ENCODE measurements around the gene HIPK1. TPM values are rescaled to one million over a fixed set of nuclear protein-coding genes. Genes with fewer than 3 reads are reported as not detected.

HIPK1 gene
- total and polyA plus RNA-seq, 10 of the 15 experiments (the other 5 are each of a cell fraction or from before 2014, with no cell fraction given), result 4.2 to 33.9 (median 11.4) TPM

GRCh38 chr1:113940365-113941244 is 11.5 kb downstream of the HIPK1 start (continued):
- TF ChIP-seq RUNX3 (IDR thresholded peaks at IDR 0.05; ENCODE audit: low read length) (peak; percentile 98), ZSCAN29 (IDR thresholded peaks at IDR 0.05) (no peak), NKRF (conservative IDR thresholded peaks at IDR 0.05) (no peak), BCLAF1 (IDR thresholded peaks at IDR 0.05) (no peak), CHD1 (IDR thresholded peaks at IDR 0.05; ENCODE audit: low read depth, low read length) (no peak), SUZ12 (IDR thresholded peaks at IDR 0.05; ENCODE audit: unreplicated experiment) (no peak), NBN (IDR thresholded peaks at IDR 0.05) (no peak), ZNF217 (IDR thresholded peaks at IDR 0.05) (no peak), SREBF2 (IDR thresholded peaks at IDR 0.05; ENCODE audit: low read length) (no peak), ATF7 (IDR thresholded peaks at IDR 0.05; ENCODE audit: low read depth) (no peak), ZZZ3 (IDR thresholded peaks at IDR 0.05; ENCODE audit: control insufficient read depth, insufficient read length, low read depth) (no peak), DPF2 (IDR thresholded peaks at IDR 0.05) (peak; percentile 73; the same call in 1 of the 2 replicates), NFXL1 (IDR thresholded peaks at IDR 0.05; ENCODE audit: borderline replicate concordance) (no peak), CHD4 (IDR thresholded peaks at IDR 0.05) (no peak), CEBPZ (IDR thresholded peaks at IDR 0.05; ENCODE audit: low read depth, low read length) (no peak), PAX5 (IDR thresholded peaks at IDR 0.05; ENCODE audit: borderline replicate concordance, low read depth, low read length) (0 out of 2 replicates have a peak, but pooled peaks have one; percentile 64), RELA (IDR thresholded peaks at IDR 0.05; ENCODE audit: borderline replicate concordance, partially characterized antibody) (no peak), PAX8 (IDR thresholded peaks at IDR 0.05) (no peak), SPI1 (IDR thresholded peaks at IDR 0.05; ENCODE audit: borderline replicate concordance, insufficient read depth, low read depth, low read length) (peak; percentile 45; the same call in 1 of the 2 replicates), TCF12 (IDR thresholded peaks at IDR 0.05; ENCODE audit: low read depth, low read length) (peak; percentile 45; the same call in 1 of the 2 replicates), MEF2A (IDR thresholded peaks at IDR 0.05; ENCODE audit: insufficient read depth, low read depth, low read length) (0 out of 2 replicates have a peak, but pooled peaks have one; percentile 7), TCF3 (IDR thresholded peaks at IDR 0.05; ENCODE audit: borderline replicate concordance, insufficient read depth, low read depth, low read length) (no peak)

Data from GM12878 (cell line).